ENCODE measurements around the gene CEPT1. TPM values are rescaled to one million over a fixed set of nuclear protein-coding genes. Genes with fewer than 3 reads are reported as not detected.

CEPT1 gene
- total and polyA plus RNA-seq, 10 of the 15 experiments (the other 5 are each of a cell fraction or from before 2014, with no cell fraction given): 29.4 to 77.9 (median 54.8) TPM

GRCh38 chr1:111214074-111214801, 74.2 kb downstream of the CEPT1 start:
- Histone ChIP-seq H4K20me1 (ENCODE audit: control insufficient read depth, insufficient read depth) (no peaks in the 10 kb centered on the region), H3K4me2 (ENCODE audit: control insufficient read depth, insufficient read depth) (peak overlapping the region; percentile 68), H3K27ac (ENCODE audit: control insufficient read depth, insufficient read depth) (peak overlapping the region; percentile 100), H3K4me3 (no peak overlapping the region), H3K36me3 (ENCODE audit: control insufficient read depth in 2 of 2, insufficient read depth in 2 of 2, low read length in 1 of 2) (no peaks in the 10 kb centered on the region), H3K9me3 (replicated peaks; ENCODE audit: control insufficient read depth, insufficient read depth, low read length) (no peaks in the 10 kb centered on the region), H3K9ac (ENCODE audit: control insufficient read depth, insufficient read depth, low read length) (peak overlapping the region; percentile 88), H3K27me3 (replicated peaks in 1 of 2; ENCODE audit: control insufficient read depth in 2 of 2, insufficient read depth in 2 of 2, low read length in 1 of 2) (no peaks in the 10 kb centered on the region), H3K79me2 (ENCODE audit: control insufficient read depth, insufficient read depth, low read length) (peaks cover 13% of the 10 kb centered on the region), H3K4me1 (ENCODE audit: control insufficient read depth, insufficient read depth, low read length) (peaks cover 62% of the 10 kb centered on the region), H2AFZ (ENCODE audit: control insufficient read depth, low read depth, low read length) (no peak overlapping the region)
- ChIA-PET SMC1A (ENCODE audit: uncharacterized antibody, unreplicated experiment) (interaction anchor here (0.7 to 12.4 kb wide), 15 partner anchors 6 to 384 kb away, joined by 3 to 284 read pairs (median 8); partner anchors contain the start of genes CEPT1, DENND2D and DRAM2), POLR2A (interaction anchor here (0.7 to 8.8 kb wide), 9 partner anchors 9 to 388 kb away, joined by 4 to 371 read pairs (median 6); partner anchors contain the start of genes CEPT1, DENND2D and DRAM2), RAD21 (ENCODE audit: unreplicated experiment) (interaction anchor here (0.7 to 9.9 kb wide), 13 partner anchors 8 to 379 kb away, joined by 3 to 542 read pairs (median 5); partner anchors contain the start of genes CD53, CEPT1, DENND2D and DRAM2), CTCF (interaction anchor here (0.7 to 8.9 kb wide), 9 partner anchors 8 to 1006 kb away, joined by 3 to 239 read pairs (median 3); partner anchors contain the start of gene DENND2D)
- BruUV-seq (replicated peaks): no TSS peak
- in situ Hi-C loops (cut with MboI) (no loop called here), intact Hi-C loops (cut with micrococcal nuclease; ENCODE audit: unreplicated experiment) (no loop called here)
- ATAC-seq (peak; percentile 23), DNase-seq (ENCODE audit: low read depth, low spot score) (peak; percentile 81), FAIRE-seq (no peak)
- 4% methylated on average over 6 of the region's 6 CpGs for WGBS (ENCODE audit: insufficient coverage, insufficient replicate concordance, low lambda C conversion rate, missing lambda C conversion rate)
- TF ChIP-seq DPF2 (IDR thresholded peaks at IDR 0.05) (no peak), BCL3 (IDR thresholded peaks at IDR 0.05; ENCODE audit: borderline replicate concordance, insufficient read depth, low read depth, low read length, poor library complexity, severe bottlenecking) (peak; percentile 70), ZBTB40 (IDR thresholded peaks at IDR 0.05; ENCODE audit: borderline replicate concordance) (no peak), STAT3 (IDR thresholded peaks at IDR 0.05; ENCODE audit: low read depth, low read length) (peak; percentile 17; the same call in 1 of the 2 replicates), ETV6 (conservative IDR thresholded peaks at IDR 0.05 in 1 of 2, IDR thresholded peaks at IDR 0.05 in 1 of 2; ENCODE audit: borderline replicate concordance in 1 of 2, low read depth in 1 of 2) (no peak), PKNOX1 (IDR thresholded peaks at IDR 0.05) (peak; percentile 11; the same call in 1 of the 2 replicates), POU2F2 (IDR thresholded peaks at IDR 0.05; ENCODE audit: borderline replicate concordance, low read depth, low read length) (peak; percentile 83; the same call in 2 of the 3 replicates), TAF1 (IDR thresholded peaks at IDR 0.05; ENCODE audit: borderline replicate concordance, low read depth, low read length) (peak; percentile 71; the same call in 1 of the 2 replicates), SMC3 (IDR thresholded peaks at IDR 0.05; ENCODE audit: borderline replicate concordance, low read length) (no peak), RAD51 (IDR thresholded peaks at IDR 0.05) (no peak), RFX5 (IDR thresholded peaks at IDR 0.05; ENCODE audit: low read depth, low read length) (no peak), POLR2AphosphoS5 (IDR thresholded peaks at IDR 0.05; ENCODE audit: low read length) (peak; percentile 91), ATF7 (IDR thresholded peaks at IDR 0.05; ENCODE audit: low read depth) (0 out of 2 replicates have a peak, but pooled peaks have one; percentile 17), YBX1 (IDR thresholded peaks at IDR 0.05) (no peak), PAX8 (IDR thresholded peaks at IDR 0.05) (no peak)

All from GM12878 (cell line).